Astrocyte of the cerebellum (primary cell): Measurements from ENCODE around the gene ZNF71.
"Not testable (repeated sequence)": the region's sequence is repeated elsewhere in the genome, so short reads cannot be mapped to it uniquely, and the experiment has no call there.

Experiments
- DNase-seq: peaks from one replicate; pipeline ENCODE4 v3.0.0-alpha.2; 2011; ENCODE audit warnings: low read depth
- H3K4me3 ChIP-seq: 2 replicates; pipeline ENCODE4 v1.5.1; 2011; ENCODE audit warnings: mild to moderate bottlenecking, low read depth, low read length, moderate library complexity
- in situ Hi-C: cut with HindIII; loops from 2 replicates; pipeline ENCODE4 v1.10.0; 2017; ENCODE audit warnings: low sequenced_read_pairs
- TF ChIP-seq, protein P1 (sequence below): IDR thresholded peaks from 2 replicates; pipeline ENCODE4 v1.5.1; 2012; ENCODE audit warnings: low read length, low read depth, moderate library complexity, mild to moderate bottlenecking; ENCODE audit errors: missing control alignments

The ZNF71 gene

DNA sequence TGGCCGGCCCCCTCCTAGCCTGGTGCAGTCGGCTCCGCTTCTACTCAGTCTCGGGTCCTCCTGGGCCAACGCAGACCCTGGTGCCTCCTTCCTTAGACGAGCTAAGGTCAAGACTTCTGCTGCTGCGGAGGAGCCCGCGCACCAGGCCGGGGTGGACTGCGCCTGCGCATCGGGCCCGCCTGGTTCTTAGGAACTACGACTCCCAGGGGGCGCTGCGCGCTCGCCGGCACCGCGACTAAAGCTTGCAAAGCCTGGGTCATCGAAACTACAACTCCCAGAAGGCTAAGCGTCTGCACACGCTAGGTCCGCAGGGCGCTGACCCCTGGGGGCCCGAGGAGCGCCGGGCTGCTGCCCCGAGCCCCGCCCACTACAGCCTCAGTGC, 76.5 kb downstream of the ZNF71 start, which contains the start of gene ZNF835:
Gene ZNF835 (minus strand): TSS at position 145 of the 382 bp plus-strand sequence. CDS start 6,559 bp downstream, outside the sequence.
- DNase-seq, result peak; percentile 0
- H3K4me3 ChIP-seq, result peak within 1 kb of the TSS; percentile 29
- TF ChIP-seq, protein P1, sequence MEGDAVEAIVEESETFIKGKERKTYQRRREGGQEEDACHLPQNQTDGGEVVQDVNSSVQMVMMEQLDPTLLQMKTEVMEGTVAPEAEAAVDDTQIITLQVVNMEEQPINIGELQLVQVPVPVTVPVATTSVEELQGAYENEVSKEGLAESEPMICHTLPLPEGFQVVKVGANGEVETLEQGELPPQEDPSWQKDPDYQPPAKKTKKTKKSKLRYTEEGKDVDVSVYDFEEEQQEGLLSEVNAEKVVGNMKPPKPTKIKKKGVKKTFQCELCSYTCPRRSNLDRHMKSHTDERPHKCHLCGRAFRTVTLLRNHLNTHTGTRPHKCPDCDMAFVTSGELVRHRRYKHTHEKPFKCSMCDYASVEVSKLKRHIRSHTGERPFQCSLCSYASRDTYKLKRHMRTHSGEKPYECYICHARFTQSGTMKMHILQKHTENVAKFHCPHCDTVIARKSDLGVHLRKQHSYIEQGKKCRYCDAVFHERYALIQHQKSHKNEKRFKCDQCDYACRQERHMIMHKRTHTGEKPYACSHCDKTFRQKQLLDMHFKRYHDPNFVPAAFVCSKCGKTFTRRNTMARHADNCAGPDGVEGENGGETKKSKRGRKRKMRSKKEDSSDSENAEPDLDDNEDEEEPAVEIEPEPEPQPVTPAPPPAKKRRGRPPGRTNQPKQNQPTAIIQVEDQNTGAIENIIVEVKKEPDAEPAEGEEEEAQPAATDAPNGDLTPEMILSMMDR, result no peak
- in situ Hi-C loops, result no loop called here

DNA sequence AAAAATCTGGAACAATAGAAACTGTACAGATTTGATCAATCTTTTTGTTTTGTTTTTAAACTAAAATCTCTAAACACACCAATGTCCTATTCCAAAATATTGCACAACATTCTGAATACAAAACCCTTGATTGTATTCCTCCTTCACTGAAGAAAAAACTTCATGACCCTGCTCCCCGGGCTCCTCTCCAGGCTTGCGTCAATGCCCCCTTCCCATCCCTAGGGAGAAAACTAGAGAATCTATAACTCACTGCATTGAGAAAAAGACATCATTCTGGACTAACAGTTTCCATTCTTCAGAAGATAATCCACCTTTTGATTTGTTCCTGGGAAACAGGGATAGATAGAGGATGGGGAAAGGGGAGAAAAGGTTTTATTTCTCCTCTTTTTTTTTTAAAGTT, 77.5 kb downstream of the ZNF71 start:
- not testable (repeated sequence) for DNase-seq

More for the DNA sequence above, 77.5 kb downstream of the ZNF71 start:
- H3K4me3 ChIP-seq, in situ Hi-C loops: not testable (repeated sequence)
